WTC11 (cell line): ENCODE measurements around the gene TMEM115. TPM values are rescaled to one million over a fixed set of nuclear protein-coding genes. Genes with fewer than 3 reads are reported as not detected.

ENCODE experiments used
- ATAC-seq: fragments of 200-7000 bp; cut with Tn5 transposase; 2 replicates; pipeline ENCODE4 v1.10.0; 2021; ENCODE audit warnings: mild to moderate bottlenecking, moderate library complexity
- CTCF ChIA-PET: fragments of 300-600 bp; sonication (Branson Sonifier 250); formaldehyde crosslinking; loops from one replicate; lab custom pipeline; 2021; ENCODE audit warnings: antibody characterized with exemption; lab: Charles Lee
- POLR2A ChIA-PET: fragments of 350-600 bp; sonication (Branson Sonifier 250); formaldehyde crosslinking; loops from one replicate; lab custom pipeline; 2021; ENCODE audit warnings: antibody characterized with exemption; lab: Charles Lee
- DNase-seq: peaks from one replicate; pipeline ENCODE4 v3.0.0; 2021; ENCODE audit warnings: low spot score
- H3K27ac Mint-ChIP-seq: 2 replicates; pipeline ENCODE4 v1.8.0; 2021; ENCODE audit warnings: mixed read lengths
- H3K27me3 Mint-ChIP-seq: 2 replicates; pipeline ENCODE4 v1.8.0; 2021; ENCODE audit warnings: low read depth, mild to moderate bottlenecking, moderate library complexity, mixed read lengths
- H3K36me3 Mint-ChIP-seq: 2 replicates; pipeline ENCODE4 v1.8.0; 2021; ENCODE audit warnings: mixed read lengths
- H3K4me1 Mint-ChIP-seq: 2 replicates; pipeline ENCODE4 v1.8.0; 2022; ENCODE audit warnings: mixed read lengths
- H3K4me3 Mint-ChIP-seq: 2 replicates; pipeline ENCODE4 v1.8.0; 2021; ENCODE audit warnings: mild to moderate bottlenecking, moderate library complexity, mixed read lengths
- H3K9me3 Mint-ChIP-seq: 2 replicates; pipeline ENCODE4 v1.8.0; 2021; ENCODE audit warnings: mixed read lengths
- CREM ChIP-seq: sonication (generic); formaldehyde crosslinking; IDR thresholded peaks from 2 replicates; pipeline ENCODE4 v1.8.1; 2022; ENCODE audit warnings: mild to moderate bottlenecking, missing genetic modification reagents, moderate library complexity
- ETV6 ChIP-seq: sonication (generic); formaldehyde crosslinking; IDR thresholded peaks from 2 replicates; pipeline ENCODE4 v1.8.1; 2022; ENCODE audit warnings: mild to moderate bottlenecking, missing genetic modification reagents
- JAZF1 ChIP-seq: fragments of 250-450 bp; sonication (Bioruptor Pico); IDR thresholded peaks from 2 replicates; pipeline ENCODE4 v1.9.0; 2021; ENCODE audit warnings: moderate library complexity, mild to moderate bottlenecking, inconsistent platforms
- JUN ChIP-seq: sonication (generic); formaldehyde crosslinking; IDR thresholded peaks from 2 replicates; pipeline ENCODE4 v1.8.0; 2023; ENCODE audit warnings: mild to moderate bottlenecking, missing genetic modification reagents
- MXD4 ChIP-seq: fragments of 250-450 bp; sonication (Bioruptor Pico); IDR thresholded peaks from 2 replicates; pipeline ENCODE4 v1.8.0; 2021; ENCODE audit warnings: mild to moderate bottlenecking, moderate library complexity, borderline replicate concordance
- PRRX2 ChIP-seq: fragments of 250-450 bp; sonication (Bioruptor Pico); IDR thresholded peaks from 2 replicates; pipeline ENCODE4 v1.8.0; 2021; ENCODE audit warnings: mild to moderate bottlenecking
- RORB ChIP-seq: fragments of 250-450 bp; sonication (Bioruptor Pico); IDR thresholded peaks from 2 replicates; pipeline ENCODE4 v1.9.0; 2021; ENCODE audit warnings: mild to moderate bottlenecking
- ZBTB21 ChIP-seq: sonication (generic); formaldehyde crosslinking; IDR thresholded peaks from 2 replicates; pipeline ENCODE4 v1.8.1; 2023; ENCODE audit warnings: mild to moderate bottlenecking, missing genetic modification reagents, borderline replicate concordance
- ZNF416 ChIP-seq: fragments of 250-450 bp; sonication (Bioruptor Pico); IDR thresholded peaks from 2 replicates; pipeline ENCODE4 v1.9.0; 2021; ENCODE audit warnings: mild to moderate bottlenecking, inconsistent platforms
- total RNA-seq: library from RNA; stranded (reverse); gene quantifications from 3 replicates; pipeline ENCODE4 v1.2.3, GENCODE V29; 2021
- TF ChIP-seq, protein P1 (sequence below): sonication (generic); formaldehyde crosslinking; IDR thresholded peaks from 2 replicates; pipeline ENCODE4 v1.8.1; 2023; ENCODE audit warnings: mild to moderate bottlenecking, missing genetic modification reagents
- TF ChIP-seq, protein P2 (sequence below): sonication (generic); formaldehyde crosslinking; IDR thresholded peaks from 2 replicates; pipeline ENCODE4 v1.8.0; 2023; ENCODE audit warnings: missing genetic modification reagents
- TF ChIP-seq, protein P3 (sequence below): fragments of 200-600 bp; IDR thresholded peaks from 2 replicates; pipeline ENCODE4 v1.8.0; 2022; ENCODE audit warnings: antibody characterized with exemption
- TF ChIP-seq, protein P4 (sequence below): sonication (generic); formaldehyde crosslinking; IDR thresholded peaks from 2 replicates; pipeline ENCODE4 v1.8.0; 2022; ENCODE audit warnings: mild to moderate bottlenecking, missing genetic modification reagents
- TF ChIP-seq, protein P5 (sequence below): sonication (generic); formaldehyde crosslinking; IDR thresholded peaks from 2 replicates; pipeline ENCODE4 v1.8.1; 2023; ENCODE audit warnings: mild to moderate bottlenecking, missing genetic modification reagents, moderate library complexity
- TF ChIP-seq, protein P6 (sequence below): sonication (generic); formaldehyde crosslinking; IDR thresholded peaks from 2 replicates; pipeline ENCODE4 v1.8.1; 2023; ENCODE audit warnings: mild to moderate bottlenecking, missing genetic modification reagents
- TF ChIP-seq, protein P7 (sequence below): sonication (generic); formaldehyde crosslinking; IDR thresholded peaks from 2 replicates; pipeline ENCODE4 v1.8.1; 2023; ENCODE audit warnings: mild to moderate bottlenecking, moderate library complexity, missing genetic modification reagents

Gene TMEM115
- total RNA-seq, 1 experiment from 2014 or later = 30.0 TPM

DNA sequence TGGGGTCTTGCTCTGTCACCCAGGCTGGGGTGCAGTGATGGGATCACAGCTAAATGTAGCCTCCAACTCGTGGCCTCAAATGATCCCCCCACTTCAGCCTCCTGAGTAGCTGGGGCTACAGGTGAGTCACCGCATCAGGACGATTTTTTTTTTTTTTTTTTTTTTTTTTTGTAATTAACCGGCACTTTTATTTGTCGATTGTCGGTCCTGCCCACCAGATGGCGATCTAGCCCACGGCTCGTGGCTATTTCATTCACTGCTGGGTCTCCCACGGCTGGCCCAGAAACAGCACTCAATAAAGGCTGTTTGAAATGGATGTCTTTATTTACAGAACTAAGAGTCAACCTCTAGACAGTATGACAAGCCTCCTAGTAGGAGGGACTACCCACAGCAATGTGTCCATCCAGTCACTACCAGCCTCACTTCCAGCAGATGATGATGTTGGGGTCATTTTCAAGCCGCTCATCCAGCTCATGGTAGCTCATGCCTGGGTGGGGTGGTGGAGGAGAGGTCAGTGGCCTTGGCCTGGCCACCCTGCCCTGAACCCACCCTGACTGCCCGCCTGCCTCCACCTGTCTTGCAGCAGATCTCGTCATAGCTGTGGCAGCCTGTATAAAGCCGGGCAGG is 12.0 kb downstream of the TMEM115 start:
- Mint-ChIP-seq H3K27ac (no peak overlapping the region; the same call in 1 of the 2 replicates), H3K9me3 (no peaks in the 10 kb centered on the region), H3K36me3 (peaks cover 7% of the 10 kb centered on the region; the same call in 1 of the 2 replicates), H3K27me3 (peaks cover 45% of the 10 kb centered on the region), H3K4me3 (no peak overlapping the region), H3K4me1 (peaks cover 18% of the 10 kb centered on the region)
- CTCF ChIA-PET = interaction anchor here (0.6 to 4.2 kb wide), 36 partner anchors 8 to 1884 kb away, joined by 3 to 21 read pairs (median 4); partner anchors contain the start of genes C3orf18, HEMK1, HYAL3 and NAA80
- ATAC-seq (no peak), DNase-seq (peak; percentile 68)
- POLR2A ChIA-PET = interaction anchor here (0.6 to 0.7 kb wide), 3 partner anchors 168 to 238 kb away, joined by 4 to 5 read pairs (median 4); no protein-coding TSS in a partner anchor
- TF ChIP-seq, protein P1, sequence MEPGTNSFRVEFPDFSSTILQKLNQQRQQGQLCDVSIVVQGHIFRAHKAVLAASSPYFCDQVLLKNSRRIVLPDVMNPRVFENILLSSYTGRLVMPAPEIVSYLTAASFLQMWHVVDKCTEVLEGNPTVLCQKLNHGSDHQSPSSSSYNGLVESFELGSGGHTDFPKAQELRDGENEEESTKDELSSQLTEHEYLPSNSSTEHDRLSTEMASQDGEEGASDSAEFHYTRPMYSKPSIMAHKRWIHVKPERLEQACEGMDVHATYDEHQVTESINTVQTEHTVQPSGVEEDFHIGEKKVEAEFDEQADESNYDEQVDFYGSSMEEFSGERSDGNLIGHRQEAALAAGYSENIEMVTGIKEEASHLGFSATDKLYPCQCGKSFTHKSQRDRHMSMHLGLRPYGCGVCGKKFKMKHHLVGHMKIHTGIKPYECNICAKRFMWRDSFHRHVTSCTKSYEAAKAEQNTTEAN (CRISPR knock-in tag) = no peak
- TF ChIP-seq, protein P2, sequence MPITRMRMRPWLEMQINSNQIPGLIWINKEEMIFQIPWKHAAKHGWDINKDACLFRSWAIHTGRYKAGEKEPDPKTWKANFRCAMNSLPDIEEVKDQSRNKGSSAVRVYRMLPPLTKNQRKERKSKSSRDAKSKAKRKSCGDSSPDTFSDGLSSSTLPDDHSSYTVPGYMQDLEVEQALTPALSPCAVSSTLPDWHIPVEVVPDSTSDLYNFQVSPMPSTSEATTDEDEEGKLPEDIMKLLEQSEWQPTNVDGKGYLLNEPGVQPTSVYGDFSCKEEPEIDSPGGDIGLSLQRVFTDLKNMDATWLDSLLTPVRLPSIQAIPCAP (CRISPR knock-in tag) = no peak
- TF ChIP-seq JAZF1 (CRISPR knock-in tag) = no peak
- TF ChIP-seq, protein P3, sequence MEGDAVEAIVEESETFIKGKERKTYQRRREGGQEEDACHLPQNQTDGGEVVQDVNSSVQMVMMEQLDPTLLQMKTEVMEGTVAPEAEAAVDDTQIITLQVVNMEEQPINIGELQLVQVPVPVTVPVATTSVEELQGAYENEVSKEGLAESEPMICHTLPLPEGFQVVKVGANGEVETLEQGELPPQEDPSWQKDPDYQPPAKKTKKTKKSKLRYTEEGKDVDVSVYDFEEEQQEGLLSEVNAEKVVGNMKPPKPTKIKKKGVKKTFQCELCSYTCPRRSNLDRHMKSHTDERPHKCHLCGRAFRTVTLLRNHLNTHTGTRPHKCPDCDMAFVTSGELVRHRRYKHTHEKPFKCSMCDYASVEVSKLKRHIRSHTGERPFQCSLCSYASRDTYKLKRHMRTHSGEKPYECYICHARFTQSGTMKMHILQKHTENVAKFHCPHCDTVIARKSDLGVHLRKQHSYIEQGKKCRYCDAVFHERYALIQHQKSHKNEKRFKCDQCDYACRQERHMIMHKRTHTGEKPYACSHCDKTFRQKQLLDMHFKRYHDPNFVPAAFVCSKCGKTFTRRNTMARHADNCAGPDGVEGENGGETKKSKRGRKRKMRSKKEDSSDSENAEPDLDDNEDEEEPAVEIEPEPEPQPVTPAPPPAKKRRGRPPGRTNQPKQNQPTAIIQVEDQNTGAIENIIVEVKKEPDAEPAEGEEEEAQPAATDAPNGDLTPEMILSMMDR = peak; percentile 57
- TF ChIP-seq, protein P4, sequence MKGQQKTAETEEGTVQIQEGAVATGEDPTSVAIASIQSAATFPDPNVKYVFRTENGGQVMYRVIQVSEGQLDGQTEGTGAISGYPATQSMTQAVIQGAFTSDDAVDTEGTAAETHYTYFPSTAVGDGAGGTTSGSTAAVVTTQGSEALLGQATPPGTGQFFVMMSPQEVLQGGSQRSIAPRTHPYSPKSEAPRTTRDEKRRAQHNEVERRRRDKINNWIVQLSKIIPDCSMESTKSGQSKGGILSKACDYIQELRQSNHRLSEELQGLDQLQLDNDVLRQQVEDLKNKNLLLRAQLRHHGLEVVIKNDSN (CRISPR knock-in tag) = no peak
- TF ChIP-seq ZNF416 = no peak
- no peak for TF ChIP-seq MXD4
- no peak for TF ChIP-seq PRRX2 (CRISPR knock-in tag)
- TF ChIP-seq, all 79 proteins: peak for 1

DNA sequence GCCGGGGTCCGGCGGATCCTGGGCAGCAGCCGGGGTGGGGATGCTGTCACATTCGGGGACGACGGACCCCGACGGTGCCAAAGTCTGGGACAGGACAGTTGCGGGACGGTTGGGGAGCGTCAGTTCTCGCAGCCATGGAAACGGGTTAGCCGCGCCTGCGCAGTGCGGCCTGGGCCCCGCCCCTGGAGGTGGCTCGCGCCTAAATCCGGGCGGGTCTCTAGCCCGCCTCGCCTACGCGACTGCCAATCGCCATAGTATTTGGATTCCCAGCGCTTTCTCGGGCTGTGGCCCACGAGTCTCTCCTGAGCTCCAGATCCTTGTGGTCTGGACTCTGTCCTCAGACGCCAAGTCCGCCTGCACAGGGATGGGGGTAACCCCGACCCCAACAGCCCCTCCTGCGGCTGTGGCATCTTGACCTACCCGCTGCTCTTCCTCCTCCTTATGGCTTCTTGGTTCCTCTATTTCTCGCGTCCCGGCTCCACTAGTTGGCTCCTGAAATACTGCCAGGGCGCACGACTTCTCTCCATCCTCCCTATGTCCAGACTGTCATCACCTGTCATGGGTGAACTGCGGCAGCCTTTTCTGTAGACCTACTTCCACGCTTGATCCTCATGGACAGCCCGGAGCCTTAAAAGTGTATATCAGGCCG is 13.6 kb downstream of the TMEM115 start, which contains the start of gene ZMYND10:
TSS of gene ZMYND10 (minus strand) at position 147 of the 649 bp plus-strand sequence. CDS start 153 bp downstream, outside the sequence.
- Mint-ChIP-seq H3K27ac (no peak within 1 kb of the TSS), H3K9me3 (no peaks in the 10 kb centered on the region), H3K27me3 (peaks cover 61% of the 10 kb centered on the region), H3K4me1 (peaks cover 14% of the 10 kb centered on the region), H3K36me3 (peaks cover 7% of the 10 kb centered on the region; the same call in 1 of the 2 replicates), H3K4me3 (peak within 1 kb of the TSS; percentile 75)
- ChIA-PET CTCF (interaction anchor here (0.6 to 3.2 kb wide), 10 partner anchors 11 to 264 kb away, joined by 3 to 19 read pairs (median 5); partner anchors contain the start of gene HYAL2), POLR2A (interaction anchor here (0.8 to 0.9 kb wide), 2 partner anchors 9 to 54 kb away, joined by 3 read pairs; partner anchors contain the start of gene IFRD2)
- DNase-seq = peak; percentile 89
- peak; percentile 67 for ATAC-seq
- no peak for TF ChIP-seq RORB (CRISPR knock-in tag)
- TF ChIP-seq, protein P5, sequence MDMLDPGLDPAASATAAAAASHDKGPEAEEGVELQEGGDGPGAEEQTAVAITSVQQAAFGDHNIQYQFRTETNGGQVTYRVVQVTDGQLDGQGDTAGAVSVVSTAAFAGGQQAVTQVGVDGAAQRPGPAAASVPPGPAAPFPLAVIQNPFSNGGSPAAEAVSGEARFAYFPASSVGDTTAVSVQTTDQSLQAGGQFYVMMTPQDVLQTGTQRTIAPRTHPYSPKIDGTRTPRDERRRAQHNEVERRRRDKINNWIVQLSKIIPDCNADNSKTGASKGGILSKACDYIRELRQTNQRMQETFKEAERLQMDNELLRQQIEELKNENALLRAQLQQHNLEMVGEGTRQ = no peak
- no peak for TF ChIP-seq JUN
- TF ChIP-seq CREM (CRISPR knock-in tag) = no peak
- TF ChIP-seq, protein P6, sequence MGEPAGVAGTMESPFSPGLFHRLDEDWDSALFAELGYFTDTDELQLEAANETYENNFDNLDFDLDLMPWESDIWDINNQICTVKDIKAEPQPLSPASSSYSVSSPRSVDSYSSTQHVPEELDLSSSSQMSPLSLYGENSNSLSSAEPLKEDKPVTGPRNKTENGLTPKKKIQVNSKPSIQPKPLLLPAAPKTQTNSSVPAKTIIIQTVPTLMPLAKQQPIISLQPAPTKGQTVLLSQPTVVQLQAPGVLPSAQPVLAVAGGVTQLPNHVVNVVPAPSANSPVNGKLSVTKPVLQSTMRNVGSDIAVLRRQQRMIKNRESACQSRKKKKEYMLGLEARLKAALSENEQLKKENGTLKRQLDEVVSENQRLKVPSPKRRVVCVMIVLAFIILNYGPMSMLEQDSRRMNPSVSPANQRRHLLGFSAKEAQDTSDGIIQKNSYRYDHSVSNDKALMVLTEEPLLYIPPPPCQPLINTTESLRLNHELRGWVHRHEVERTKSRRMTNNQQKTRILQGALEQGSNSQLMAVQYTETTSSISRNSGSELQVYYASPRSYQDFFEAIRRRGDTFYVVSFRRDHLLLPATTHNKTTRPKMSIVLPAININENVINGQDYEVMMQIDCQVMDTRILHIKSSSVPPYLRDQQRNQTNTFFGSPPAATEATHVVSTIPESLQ (CRISPR knock-in tag) = no peak
- TF ChIP-seq ETV6 (CRISPR knock-in tag) = 0 out of 2 replicates have a peak, but pooled peaks have one; percentile 57
- TF ChIP-seq, protein P3 = no peak
- TF ChIP-seq, protein P7, sequence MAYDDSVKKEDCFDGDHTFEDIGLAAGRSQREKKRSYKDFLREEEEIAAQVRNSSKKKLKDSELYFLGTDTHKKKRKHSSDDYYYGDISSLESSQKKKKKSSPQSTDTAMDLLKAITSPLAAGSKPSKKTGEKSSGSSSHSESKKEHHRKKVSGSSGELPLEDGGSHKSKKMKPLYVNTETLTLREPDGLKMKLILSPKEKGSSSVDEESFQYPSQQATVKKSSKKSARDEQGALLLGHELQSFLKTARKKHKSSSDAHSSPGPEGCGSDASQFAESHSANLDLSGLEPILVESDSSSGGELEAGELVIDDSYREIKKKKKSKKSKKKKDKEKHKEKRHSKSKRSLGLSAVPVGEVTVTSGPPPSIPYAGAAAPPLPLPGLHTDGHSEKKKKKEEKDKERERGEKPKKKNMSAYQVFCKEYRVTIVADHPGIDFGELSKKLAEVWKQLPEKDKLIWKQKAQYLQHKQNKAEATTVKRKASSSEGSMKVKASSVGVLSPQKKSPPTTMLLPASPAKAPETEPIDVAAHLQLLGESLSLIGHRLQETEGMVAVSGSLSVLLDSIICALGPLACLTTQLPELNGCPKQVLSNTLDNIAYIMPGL (CRISPR knock-in tag) = no peak
- no peak for TF ChIP-seq ZBTB21
